HG03469 (cell line): ENCODE measurements around the gene B3GAT1.

Source experiments
- ATAC-seq: cut with Tn5 transposase; IDR thresholded peaks from one replicate; pipeline ENCODE4 v1.9.1; 2021; ENCODE audit warnings: mild to moderate bottlenecking, moderate library complexity, moderate number of reproducible peaks; ENCODE audit not compliant: unreplicated experiment

The B3GAT1 gene

GRCh38 chr11:134374891-134375550 lies 37.0 kb downstream of the B3GAT1 start:
- ATAC-seq: no peak

GRCh38 chr11:134374171-134374570 lies 37.9 kb downstream of the B3GAT1 start:
- ATAC-seq: no peak

GRCh38 chr11:134373591-134374052 lies 38.4 kb downstream of the B3GAT1 start:
- no peak for ATAC-seq

GRCh38 chr11:134372961-134373360 lies 39.1 kb downstream of the B3GAT1 start:
- no peak for ATAC-seq

- no peak for ATAC-seq
Observed at GRCh38 chr11:134372536-134372935, 39.5 kb downstream of the B3GAT1 start.

- ATAC-seq: no peak
Observed at GRCh38 chr11:134371436-134372185, 40.4 kb downstream of the B3GAT1 start.

- ATAC-seq: no peak
Observed at GRCh38 chr11:134370526-134371435, 41.3 kb downstream of the B3GAT1 start.

GRCh38 chr11:134369656-134370525 lies 42.2 kb downstream of the B3GAT1 start:
- no peak for ATAC-seq

- ATAC-seq: no peak
Observed at GRCh38 chr11:134367781-134368180, 44.3 kb downstream of the B3GAT1 start.

- no peak for ATAC-seq
Observed at GRCh38 chr11:134366254-134366653, 45.8 kb downstream of the B3GAT1 start.

GRCh38 chr11:134365011-134365925 lies 46.8 kb downstream of the B3GAT1 start:
- no peak for ATAC-seq

- no peak for ATAC-seq
Observed at GRCh38 chr11:134364261-134364660, 47.8 kb downstream of the B3GAT1 start.

GRCh38 chr11:134363592-134363991 lies 48.5 kb downstream of the B3GAT1 start:
- no peak for ATAC-seq

- ATAC-seq: no peak
Observed at GRCh38 chr11:134363161-134363560, 48.9 kb downstream of the B3GAT1 start.

- no peak for ATAC-seq
Observed at GRCh38 chr11:134362192-134362901, 49.7 kb downstream of the B3GAT1 start.

GRCh38 chr11:134361661-134362060 lies 50.4 kb downstream of the B3GAT1 start:
- ATAC-seq: no peak

GRCh38 chr11:134360050-134360835 lies 51.8 kb downstream of the B3GAT1 start:
- peak; percentile 84 for ATAC-seq

- no peak for ATAC-seq
Observed at GRCh38 chr11:134359646-134360045, 52.4 kb downstream of the B3GAT1 start.
